Measurements from ENCODE around the gene BICD1. TPM values are rescaled to one million over a fixed set of nuclear protein-coding genes. Genes with fewer than 3 reads are reported as not detected.

The BICD1 gene
- 16.1 and 18.9 TPM in 2 replicates for total RNA-seq

DNA sequence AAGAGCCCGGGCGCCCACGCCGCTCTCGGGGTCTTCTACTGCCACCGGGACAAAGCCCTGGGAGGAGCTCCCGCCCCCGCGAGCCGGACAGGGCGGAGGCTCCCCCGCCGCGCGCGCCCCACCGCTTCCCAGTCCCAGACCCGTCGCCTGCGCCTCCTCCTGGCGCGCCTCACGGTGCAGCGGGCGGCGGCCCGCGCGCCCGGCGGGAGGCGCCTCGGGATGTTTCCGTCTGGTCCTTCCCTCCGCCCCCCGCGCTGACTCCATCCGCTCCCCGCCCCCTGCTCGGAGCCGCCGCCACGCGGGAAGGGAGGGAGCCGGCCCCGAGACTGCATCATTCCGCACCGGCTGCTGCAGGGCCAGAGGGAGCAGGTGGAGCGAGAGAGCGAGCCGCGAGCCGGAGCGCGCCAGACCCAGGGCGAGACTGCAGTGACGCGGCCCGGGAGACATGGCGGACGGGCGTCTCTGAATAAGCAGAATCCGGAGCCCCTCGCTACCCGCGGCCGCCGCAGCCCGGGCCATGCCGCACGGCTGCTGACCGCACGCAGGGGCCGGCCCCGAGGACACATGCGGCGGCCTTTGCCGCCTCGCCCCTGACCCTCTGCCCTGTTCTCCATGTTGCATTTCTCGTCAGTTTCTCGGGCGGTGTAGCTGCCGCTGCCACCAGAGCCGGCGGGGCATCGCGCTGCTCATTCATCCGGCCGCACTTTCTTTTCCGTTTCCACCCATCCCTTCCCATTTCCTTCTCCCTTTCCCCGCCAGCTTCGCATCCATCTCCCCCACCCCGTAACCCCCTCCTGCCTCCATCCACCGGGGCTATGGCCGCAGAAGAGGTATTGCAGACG is at the start of gene BICD1:
Gene BICD1 (plus strand): TSS at position 331 of the 842 bp plus-strand sequence. CDS start 485 bp downstream, at position 816.

DNA sequence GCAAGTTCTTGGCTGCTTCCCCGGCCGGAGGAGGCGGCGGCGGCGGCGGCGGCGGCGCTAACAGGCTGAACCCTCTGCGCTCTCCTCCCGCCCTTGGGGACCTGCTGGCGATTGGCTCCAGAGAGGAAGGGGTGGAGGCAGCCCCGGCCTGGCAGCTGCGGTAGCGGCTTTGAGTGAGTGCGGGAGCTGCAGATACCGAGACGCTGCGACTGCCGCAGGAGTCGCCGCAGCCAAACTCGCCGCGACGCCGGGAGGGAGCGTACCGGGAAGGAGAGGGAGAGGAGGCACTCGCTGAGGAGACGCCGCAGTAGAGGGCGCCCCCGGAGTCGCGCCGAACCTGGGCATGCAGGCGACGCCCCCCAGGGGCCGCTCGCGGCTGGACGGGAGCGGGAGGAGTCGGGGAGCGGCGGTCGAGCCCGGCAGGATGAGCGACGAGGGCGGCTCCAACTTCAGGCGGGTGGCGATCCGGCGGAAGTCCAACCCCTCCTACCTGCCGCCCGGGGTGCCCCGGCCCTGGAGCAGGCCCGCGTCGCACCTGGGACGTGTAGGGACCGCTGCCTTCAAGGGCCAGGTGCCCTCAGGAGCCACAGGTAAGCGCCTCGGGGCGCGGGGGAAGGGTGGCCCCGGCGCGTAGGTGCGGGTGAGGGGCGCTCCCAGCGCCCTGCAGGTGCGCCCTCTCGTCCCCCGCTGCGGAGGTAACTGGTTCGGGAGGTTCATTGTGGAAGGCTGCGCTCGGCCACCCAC is 292.9 kb downstream of the BICD1 start, which contains the start of gene FGD4:
Gene FGD4 (plus strand): TSS at position 189 of the 744 bp plus-strand sequence.

Small RNA genes lying within 50 kb of the gene (small RNA-seq; reads per million reads assigned to genes)
- gene AC048344.2 (not detected), gene AC048344.3 (not detected), gene RF00019 (not detected)

Other genes starting within 250 kb of the BICD1 start
- gene RESF1, start 147.4 kb upstream of the BICD1 start, total RNA-seq = 21.8 and 29.1 TPM in 2 replicates